GM12878 (cell line): ENCODE data around the gene VSIG8. TPM values are rescaled to one million over a fixed set of nuclear protein-coding genes. Genes with fewer than 3 reads are reported as not detected.

Source experiments
- ATAC-seq: fragments of 200-7000 bp; cut with Tn5 transposase; 3 replicates; pipeline ENCODE4 v1.9.1; 2020; ENCODE audit warnings: mild to moderate bottlenecking, moderate library complexity
- BruUV-seq: library from RNA; stranded (reverse); fragments of 400-500 nt; replicated peaks from 2 replicates; lab custom pipeline; 2021; lab: Mats Ljungman, UMichigan
- CTCF ChIA-PET: fragments of 300-600 bp; sonication (Branson Sonifier 250); formaldehyde crosslinking; extraction: SDS; loops from one replicate; lab custom pipeline; 2021; ENCODE audit warnings: inconsistent platforms; lab: Yijun Ruan, JAX
- POLR2A ChIA-PET: fragments of 350-600 bp; formaldehyde crosslinking; extraction: SDS; loops from one replicate; lab custom pipeline; 2021; ENCODE audit warnings: inconsistent platforms; lab: Charles Lee
- RAD21 ChIA-PET: fragments of 300-600 bp; sonication (Branson Sonifier 250); formaldehyde crosslinking; loops from one replicate; lab custom pipeline; 2023; ENCODE audit warnings: antibody characterized with exemption; ENCODE audit not compliant: unreplicated experiment; lab: Charles Lee
- SMC1A ChIA-PET: fragments of 300-600 bp; sonication (Branson Sonifier 250); formaldehyde crosslinking; loops from one replicate; lab custom pipeline; 2023; ENCODE audit not compliant: unreplicated experiment, uncharacterized antibody; lab: Charles Lee
- DNase-seq: peaks from one replicate; pipeline ENCODE4 v3.0.0-alpha.2; 2011; ENCODE audit warnings: low read depth, low spot score
- FAIRE-seq: peaks from 3 replicates; lab custom pipeline; 2011; peaks lifted over from hg19 to GRCh38; lab: Jason Lieb, UNC
- H2AFZ ChIP-seq: 2 replicates; pipeline ENCODE4 v1.6.0; 2011; ENCODE audit warnings: low read depth, low read length, control low read depth; ENCODE audit not compliant: control insufficient read depth
- H3K27ac ChIP-seq: 2 replicates; pipeline ENCODE4 v1.5.1; 2011; ENCODE audit warnings: control low read depth; ENCODE audit not compliant: control insufficient read depth, insufficient read depth
- H3K27me3 ChIP-seq, 2 experiments: replicated peaks in 1 of 2; 2 replicates each; pipeline versions ENCODE4 v1.6.0 to v1.6.1; 2011; ENCODE audit warnings: low read length in 1 of 2; ENCODE audit not compliant: control insufficient read depth in 2 of 2, insufficient read depth in 2 of 2
- H3K36me3 ChIP-seq, 2 experiments: 2 replicates each; pipeline ENCODE4 v1.5.1; 2011; ENCODE audit warnings: low read length in 1 of 2; ENCODE audit not compliant: control insufficient read depth in 2 of 2, insufficient read depth in 2 of 2
- H3K4me1 ChIP-seq: 2 replicates; pipeline ENCODE4 v1.6.1; 2011; ENCODE audit warnings: mild to moderate bottlenecking, low read length, moderate library complexity, mixed read lengths; ENCODE audit not compliant: control insufficient read depth, insufficient read depth
- H3K4me2 ChIP-seq: 2 replicates; pipeline ENCODE4 v1.6.0; 2011; ENCODE audit warnings: control low read depth; ENCODE audit not compliant: control insufficient read depth, insufficient read depth
- H3K4me3 ChIP-seq: fragments of 200-600 bp; sonication (generic); 2 replicates; pipeline ENCODE4 v1.5.1; 2016
- H3K79me2 ChIP-seq: 2 replicates; pipeline ENCODE4 v1.6.0; 2011; ENCODE audit warnings: low read length; ENCODE audit not compliant: control insufficient read depth, insufficient read depth
- H3K9ac ChIP-seq: 2 replicates; pipeline ENCODE4 v1.8.0; 2011; ENCODE audit warnings: low read length, control low read depth, mixed read lengths; ENCODE audit not compliant: control insufficient read depth, insufficient read depth
- H3K9me3 ChIP-seq: replicated peaks from 3 replicates; pipeline ENCODE4 v1.5.1; 2011; ENCODE audit warnings: mild to moderate bottlenecking, low read length; ENCODE audit not compliant: control insufficient read depth, insufficient read depth
- H4K20me1 ChIP-seq: 2 replicates; pipeline ENCODE4 v1.6.0; 2011; ENCODE audit not compliant: control insufficient read depth, insufficient read depth
- BCL11A ChIP-seq: IDR thresholded peaks from 2 replicates; pipeline ENCODE4 v1.6.1; 2011; ENCODE audit warnings: low read depth, low read length
- CHD1 ChIP-seq: IDR thresholded peaks from 2 replicates; pipeline ENCODE4 v1.6.1; 2012; ENCODE audit warnings: low read depth, low read length, improper control_type of control experiment
- CHD2 ChIP-seq: IDR thresholded peaks from 2 replicates; pipeline ENCODE4 v1.6.1; 2011; ENCODE audit warnings: low read depth, low read length, improper control_type of control experiment, borderline replicate concordance
- CHD4 ChIP-seq: fragments of 200-600 bp; sonication (generic); IDR thresholded peaks from 2 replicates; pipeline ENCODE4 v1.6.1; 2016; ENCODE audit warnings: mild to moderate bottlenecking
- DPF2 ChIP-seq: fragments of 450-650 bp; IDR thresholded peaks from 2 replicates; pipeline ENCODE4 v1.6.1; 2017; ENCODE audit warnings: mild to moderate bottlenecking
- ESRRA ChIP-seq: IDR thresholded peaks from 2 replicates; pipeline ENCODE4 v1.6.1; 2012; ENCODE audit warnings: mild to moderate bottlenecking, low read length, improper control_type of control experiment
- GATAD2B ChIP-seq: fragments of 450-650 bp; conservative IDR thresholded peaks from 2 replicates; pipeline ENCODE4 v1.6.1; 2017; ENCODE audit warnings: low read depth, mild to moderate bottlenecking, moderate library complexity
- HDAC6 ChIP-seq: fragments of 200-600 bp; sonication (generic); IDR thresholded peaks from one replicate; pipeline ENCODE4 v1.8.0; 2017; ENCODE audit warnings: antibody characterized with exemption; ENCODE audit not compliant: unreplicated experiment
- IKZF1 ChIP-seq: fragments of 450-650 bp; conservative IDR thresholded peaks from 2 replicates; pipeline ENCODE4 v1.6.1; 2017; ENCODE audit warnings: antibody characterized with exemption, mild to moderate bottlenecking
- NFYB ChIP-seq: IDR thresholded peaks from 2 replicates; pipeline ENCODE4 v1.6.1; 2011; ENCODE audit warnings: low read depth, mild to moderate bottlenecking, low read length, improper control_type of control experiment, moderate library complexity; ENCODE audit not compliant: insufficient read depth
- POLR2AphosphoS5 ChIP-seq: IDR thresholded peaks from 2 replicates; pipeline ENCODE4 v1.6.1; 2011; ENCODE audit warnings: mild to moderate bottlenecking, low read length, inconsistent platforms
- POU2F2 ChIP-seq: IDR thresholded peaks from 3 replicates; pipeline ENCODE4 v1.6.1; 2011; ENCODE audit warnings: low read depth, mild to moderate bottlenecking, low read length, borderline replicate concordance
- RCOR1 ChIP-seq: conservative IDR thresholded peaks from 2 replicates; pipeline ENCODE4 v1.6.1; 2012; ENCODE audit warnings: low read depth, low read length, improper control_type of control experiment
- SMAD5 ChIP-seq: IDR thresholded peaks from 2 replicates; pipeline ENCODE4 v1.6.1; 2016; ENCODE audit warnings: antibody characterized with exemption, low read depth
- SREBF1 ChIP-seq: IDR thresholded peaks from 2 replicates; pipeline ENCODE4 v1.6.1; 2012; ENCODE audit warnings: mild to moderate bottlenecking, low read length
- ZNF274 ChIP-seq: IDR thresholded peaks from one replicate; pipeline ENCODE4 v1.8.0; 2011; ENCODE audit not compliant: insufficient read length, insufficient read depth
- WGBS: methylation state at CpG from one replicate; pipeline ENCODE4 v1.1.6; 2016; ENCODE audit warnings: low lambda C conversion rate; ENCODE audit not compliant: insufficient replicate concordance, insufficient coverage; ENCODE audit errors: missing lambda C conversion rate; 5-methylcytosine and 5-hydroxymethylcytosine counted together
- in situ Hi-C: fragments of 300-500 bp; cut with MboI; formaldehyde crosslinking; loops from 9 replicates; pipeline ENCODE4 v1.14.3; 2018; ENCODE audit warnings: mixed read lengths
- intact Hi-C: fragments of 100-400 bp; cut with micrococcal nuclease; formaldehyde crosslinking; loops from one replicate; pipeline ENCODE4 v1.14.2; 2022; ENCODE audit not compliant: unreplicated experiment
- polyA plus RNA-seq, 11 experiments: library from polyadenylated mRNA; depleted of rRNA in 4 of 11; unstranded in 6 of 11; stranded (reverse) in 5 of 11; fragments of >200 nt; fragmentation: Nextera tagmentation in 4 of 11; fragmentation: Illumina TruSeq in 1 of 11; extraction: Ambion mirVana in 4 of 11; extraction: Trizol in 1 of 11; gene quantifications; 1 replicate in 1 of 11; 2 replicates in 10 of 11; pipeline versions ENCODE4 v1.2.1 to v1.2.3, GENCODE V29; 2011 to 2016; ENCODE audit warnings: inconsistent platforms in 2 of 11, missing spikeins in 2 of 11, low read depth in 1 of 11
- total RNA-seq, 4 experiments: library from RNA; depleted of rRNA in 3 of 4; stranded (reverse); fragments of >200 nt in 3 of 4; fragmentation: Illumina TruSeq in 1 of 4; extraction: Trizol in 1 of 4; gene quantifications; 2 replicates each; pipeline versions ENCODE4 v1.2.1 to v1.2.3, GENCODE V29; 2013 to 2021
- TF ChIP-seq, protein P1 (sequence below): IDR thresholded peaks from 2 replicates; pipeline ENCODE4 v1.6.1; 2012; ENCODE audit warnings: mild to moderate bottlenecking, low read depth, low read length
- TF ChIP-seq, protein P2 (sequence below): fragments of 450-650 bp; IDR thresholded peaks from 2 replicates; pipeline ENCODE4 v1.6.1; 2016; ENCODE audit warnings: mild to moderate bottlenecking
- TF ChIP-seq, protein P3 (sequence below): IDR thresholded peaks from 2 replicates; pipeline ENCODE4 v1.6.1; 2011; ENCODE audit warnings: borderline replicate concordance, low read depth, mild to moderate bottlenecking, moderate library complexity, low read length; ENCODE audit not compliant: insufficient read depth, poor library complexity, severe bottlenecking

VSIG8 gene
- total and polyA plus RNA-seq, 10 of the 15 experiments (the other 5 are each of a cell fraction or from before 2014, with no cell fraction given) = not detected

DNA sequence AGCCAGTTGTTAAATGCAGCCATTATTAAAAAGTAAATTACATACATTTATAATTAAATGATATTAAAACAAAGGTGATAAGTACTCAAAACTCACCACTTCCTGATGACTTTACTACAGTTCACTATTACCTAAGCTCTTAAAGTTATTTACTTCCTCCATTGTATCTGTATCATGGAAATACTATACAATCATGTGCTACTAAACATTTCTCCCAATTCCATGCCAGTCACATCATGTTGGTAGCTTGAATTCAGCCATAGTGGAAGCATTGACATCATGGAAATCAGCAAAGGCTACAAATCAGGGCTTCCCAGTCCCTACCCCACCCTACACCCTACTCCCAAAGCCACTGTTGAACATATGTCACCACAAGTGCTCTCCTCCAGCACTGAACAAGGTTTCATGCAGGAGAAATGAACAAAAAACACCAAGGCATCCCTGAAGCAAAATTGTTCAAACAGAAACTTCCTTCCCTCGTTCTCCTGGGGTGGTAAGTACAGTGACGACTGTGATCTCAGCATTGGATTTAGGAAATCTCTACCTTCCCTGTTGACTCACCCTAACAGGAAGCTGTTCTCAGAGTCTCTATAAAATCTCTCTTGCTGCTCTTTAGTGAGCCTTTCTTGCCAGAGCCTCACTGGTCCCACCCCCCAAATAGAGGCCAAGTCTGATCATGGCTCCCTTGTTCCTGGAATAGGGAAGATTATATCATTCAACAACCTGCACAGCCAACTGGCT lies 12.7 kb downstream of the VSIG8 start:
- no peak overlapping the region for H3K4me2 ChIP-seq
- ChIA-PET POLR2A (no interaction called here), SMC1A (interaction anchor here (0.7 kb wide), 1 partner anchor 10 kb away, joined by 3 read pairs; no protein-coding TSS in a partner anchor), CTCF (interaction anchor here (1.7 to 2.5 kb wide), 2 partner anchors 9 to 50 kb away, joined by 5 to 13 read pairs; no protein-coding TSS in a partner anchor), RAD21 (no interaction called here)
- no peaks in the 10 kb centered on the region for H3K79me2 ChIP-seq
- in situ Hi-C loops = no loop called here
- TF ChIP-seq GATAD2B (no peak), HDAC6 (no peak), RCOR1 (no peak), POU2F2 (no peak), NFYB (no peak), IKZF1 (no peak), ESRRA (no peak), ZNF274 (no peak), CHD4 (no peak), CHD1 (no peak), SREBF1 (no peak), POLR2AphosphoS5 (no peak), BCL11A (no peak), DPF2 (no peak), CHD2 (no peak), SMAD5 (no peak)
- TF ChIP-seq, protein P1, sequence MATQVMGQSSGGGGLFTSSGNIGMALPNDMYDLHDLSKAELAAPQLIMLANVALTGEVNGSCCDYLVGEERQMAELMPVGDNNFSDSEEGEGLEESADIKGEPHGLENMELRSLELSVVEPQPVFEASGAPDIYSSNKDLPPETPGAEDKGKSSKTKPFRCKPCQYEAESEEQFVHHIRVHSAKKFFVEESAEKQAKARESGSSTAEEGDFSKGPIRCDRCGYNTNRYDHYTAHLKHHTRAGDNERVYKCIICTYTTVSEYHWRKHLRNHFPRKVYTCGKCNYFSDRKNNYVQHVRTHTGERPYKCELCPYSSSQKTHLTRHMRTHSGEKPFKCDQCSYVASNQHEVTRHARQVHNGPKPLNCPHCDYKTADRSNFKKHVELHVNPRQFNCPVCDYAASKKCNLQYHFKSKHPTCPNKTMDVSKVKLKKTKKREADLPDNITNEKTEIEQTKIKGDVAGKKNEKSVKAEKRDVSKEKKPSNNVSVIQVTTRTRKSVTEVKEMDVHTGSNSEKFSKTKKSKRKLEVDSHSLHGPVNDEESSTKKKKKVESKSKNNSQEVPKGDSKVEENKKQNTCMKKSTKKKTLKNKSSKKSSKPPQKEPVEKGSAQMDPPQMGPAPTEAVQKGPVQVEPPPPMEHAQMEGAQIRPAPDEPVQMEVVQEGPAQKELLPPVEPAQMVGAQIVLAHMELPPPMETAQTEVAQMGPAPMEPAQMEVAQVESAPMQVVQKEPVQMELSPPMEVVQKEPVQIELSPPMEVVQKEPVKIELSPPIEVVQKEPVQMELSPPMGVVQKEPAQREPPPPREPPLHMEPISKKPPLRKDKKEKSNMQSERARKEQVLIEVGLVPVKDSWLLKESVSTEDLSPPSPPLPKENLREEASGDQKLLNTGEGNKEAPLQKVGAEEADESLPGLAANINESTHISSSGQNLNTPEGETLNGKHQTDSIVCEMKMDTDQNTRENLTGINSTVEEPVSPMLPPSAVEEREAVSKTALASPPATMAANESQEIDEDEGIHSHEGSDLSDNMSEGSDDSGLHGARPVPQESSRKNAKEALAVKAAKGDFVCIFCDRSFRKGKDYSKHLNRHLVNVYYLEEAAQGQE = no peak
- TF ChIP-seq, protein P2, sequence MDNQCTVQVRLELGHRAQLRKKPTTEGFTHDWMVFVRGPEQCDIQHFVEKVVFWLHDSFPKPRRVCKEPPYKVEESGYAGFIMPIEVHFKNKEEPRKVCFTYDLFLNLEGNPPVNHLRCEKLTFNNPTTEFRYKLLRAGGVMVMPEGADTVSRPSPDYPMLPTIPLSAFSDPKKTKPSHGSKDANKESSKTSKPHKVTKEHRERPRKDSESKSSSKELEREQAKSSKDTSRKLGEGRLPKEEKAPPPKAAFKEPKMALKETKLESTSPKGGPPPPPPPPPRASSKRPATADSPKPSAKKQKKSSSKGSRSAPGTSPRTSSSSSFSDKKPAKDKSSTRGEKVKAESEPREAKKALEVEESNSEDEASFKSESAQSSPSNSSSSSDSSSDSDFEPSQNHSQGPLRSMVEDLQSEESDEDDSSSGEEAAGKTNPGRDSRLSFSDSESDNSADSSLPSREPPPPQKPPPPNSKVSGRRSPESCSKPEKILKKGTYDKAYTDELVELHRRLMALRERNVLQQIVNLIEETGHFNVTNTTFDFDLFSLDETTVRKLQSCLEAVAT = no peak
- TF ChIP-seq, protein P3, sequence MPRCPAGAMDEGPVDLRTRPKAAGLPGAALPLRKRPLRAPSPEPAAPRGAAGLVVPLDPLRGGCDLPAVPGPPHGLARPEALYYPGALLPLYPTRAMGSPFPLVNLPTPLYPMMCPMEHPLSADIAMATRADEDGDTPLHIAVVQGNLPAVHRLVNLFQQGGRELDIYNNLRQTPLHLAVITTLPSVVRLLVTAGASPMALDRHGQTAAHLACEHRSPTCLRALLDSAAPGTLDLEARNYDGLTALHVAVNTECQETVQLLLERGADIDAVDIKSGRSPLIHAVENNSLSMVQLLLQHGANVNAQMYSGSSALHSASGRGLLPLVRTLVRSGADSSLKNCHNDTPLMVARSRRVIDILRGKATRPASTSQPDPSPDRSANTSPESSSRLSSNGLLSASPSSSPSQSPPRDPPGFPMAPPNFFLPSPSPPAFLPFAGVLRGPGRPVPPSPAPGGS = no peak
- H2AFZ ChIP-seq = no peak overlapping the region
- H3K4me3 ChIP-seq = no peak overlapping the region
- intact Hi-C loops = no loop called here
- H3K9ac ChIP-seq = no peak overlapping the region
- DNase-seq (no peak), ATAC-seq (no peak), FAIRE-seq (no peak)
- 25% methylated on average over 2 of the region's 2 CpGs for WGBS
- BruUV-seq = no TSS peak
- no peaks in the 10 kb centered on the region for H3K4me1 ChIP-seq
- H3K27me3 ChIP-seq = peaks cover 2 to 8% of the 10 kb centered on the region in 2 experiments; a peak in 3 of 4 replicates
- no peaks in the 10 kb centered on the region for H3K36me3 ChIP-seq
- no peak overlapping the region for H3K27ac ChIP-seq
- no peaks in the 10 kb centered on the region for H3K9me3 ChIP-seq
- no peaks in the 10 kb centered on the region for H4K20me1 ChIP-seq
